HG03108 (cell line): ENCODE results near the gene TIPARP.

Source experiments
- ATAC-seq: cut with Tn5 transposase; IDR thresholded peaks from one replicate; pipeline ENCODE4 v1.9.1; 2021; ENCODE audit warnings: moderate library complexity; ENCODE audit not compliant: unreplicated experiment

The TIPARP gene

DNA sequence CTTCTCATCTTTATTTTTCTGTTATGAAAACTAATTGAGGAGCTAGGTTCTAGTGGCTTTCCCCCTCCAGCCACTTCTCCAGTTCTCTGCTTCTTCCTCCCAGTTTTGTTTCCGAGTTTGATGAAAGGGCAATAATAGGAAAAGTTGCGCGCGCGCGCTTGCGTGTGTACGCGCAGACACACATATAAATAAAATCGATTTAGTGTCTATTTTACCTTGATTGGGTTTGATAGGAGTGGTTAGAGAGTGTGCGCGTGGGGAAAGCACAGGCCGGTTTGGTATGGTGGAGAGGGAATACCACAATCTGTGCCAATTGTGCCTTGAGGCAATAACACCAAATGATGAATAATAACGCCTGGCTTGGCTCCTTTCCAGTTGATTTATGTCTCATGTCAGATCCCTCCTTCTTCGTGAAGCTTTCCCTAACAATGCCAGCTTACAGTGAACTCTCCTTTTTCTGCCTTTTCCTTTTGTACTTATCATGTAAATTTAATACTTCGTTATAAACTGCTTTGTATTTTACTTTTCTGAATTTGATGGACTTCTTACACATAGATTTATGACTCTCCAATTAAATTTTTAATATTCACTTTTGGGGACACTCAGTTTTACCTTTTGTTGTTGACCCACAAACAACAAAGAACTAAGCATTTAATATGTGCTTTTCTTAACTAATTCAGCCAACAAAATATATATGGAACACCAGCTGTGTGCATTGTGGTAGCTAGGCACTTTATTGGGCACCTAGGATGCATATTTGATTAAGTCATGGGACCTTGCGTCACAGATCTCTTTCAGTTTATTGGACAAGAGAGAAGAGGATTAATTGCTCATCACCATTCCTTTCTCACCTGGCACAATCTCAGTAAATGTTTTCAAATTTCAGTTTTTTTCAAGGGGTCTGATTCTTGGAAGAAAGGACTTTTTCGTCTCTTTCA lies 1.7 kb downstream of the TIPARP start:
- no peak for ATAC-seq

DNA sequence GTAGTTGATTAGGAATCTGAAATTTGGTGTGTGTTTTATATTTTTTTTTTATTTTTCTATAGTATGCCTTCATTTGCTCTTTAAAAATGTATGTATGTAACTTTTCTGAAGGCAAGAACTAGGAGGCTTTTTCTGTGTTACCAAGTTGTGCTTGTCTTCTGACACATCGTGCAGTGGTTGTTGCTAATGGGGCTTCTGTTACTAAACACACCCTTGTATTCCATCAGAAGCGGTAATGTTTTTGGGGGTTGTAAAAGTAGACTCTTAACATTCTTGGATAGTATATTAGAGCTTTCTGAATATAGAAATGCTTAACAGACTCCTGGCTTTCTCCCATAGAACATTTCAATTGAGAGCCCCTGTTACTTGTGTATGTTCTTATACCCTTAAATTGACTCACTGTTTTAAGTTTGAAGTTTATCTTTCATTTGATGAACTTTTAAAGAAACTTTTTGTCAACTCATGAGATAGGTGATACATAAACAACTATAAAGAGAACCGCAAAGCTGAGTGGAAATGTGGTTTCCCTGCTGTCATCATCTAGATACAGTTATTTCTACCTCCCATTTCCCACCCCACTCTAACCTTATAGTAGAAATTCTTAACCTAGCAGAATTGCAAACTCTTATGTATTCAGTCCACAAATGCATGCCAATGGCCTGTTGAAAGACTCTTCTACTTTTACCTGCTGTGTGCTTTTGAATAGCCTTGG lies 2.5 kb downstream of the TIPARP start:
- no peak for ATAC-seq

DNA sequence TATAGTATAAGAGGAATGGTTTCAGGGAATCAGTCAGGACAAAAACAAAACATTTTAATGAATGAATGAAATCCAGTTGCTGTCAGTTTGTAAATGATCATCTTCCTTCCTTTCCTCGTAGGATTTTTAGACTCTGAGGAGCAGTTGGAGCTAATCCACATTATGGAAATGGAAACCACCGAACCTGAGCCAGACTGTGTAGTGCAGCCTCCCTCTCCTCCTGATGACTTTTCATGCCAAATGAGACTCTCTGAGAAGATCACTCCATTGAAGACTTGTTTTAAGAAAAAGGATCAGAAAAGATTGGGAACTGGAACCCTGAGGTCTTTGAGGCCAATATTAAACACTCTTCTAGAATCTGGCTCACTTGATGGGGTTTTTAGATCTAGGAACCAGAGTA lies 3.1 kb downstream of the TIPARP start:
- ATAC-seq, result no peak

DNA sequence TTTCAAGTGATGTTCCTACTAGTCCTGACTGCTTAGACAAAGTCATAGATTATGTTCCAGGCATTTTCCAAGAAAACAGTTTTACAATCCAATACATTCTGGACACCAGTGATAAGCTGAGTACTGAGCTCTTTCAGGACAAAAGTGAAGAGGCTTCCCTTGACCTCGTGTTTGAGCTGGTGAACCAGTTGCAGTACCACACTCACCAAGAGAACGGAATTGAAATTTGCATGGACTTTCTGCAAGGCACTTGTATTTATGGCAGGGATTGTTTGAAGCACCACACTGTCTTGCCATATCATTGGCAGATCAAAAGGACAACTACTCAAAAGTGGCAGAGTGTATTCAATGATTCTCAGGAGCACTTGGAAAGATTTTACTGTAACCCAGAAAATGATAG lies 3.8 kb downstream of the TIPARP start:
- ATAC-seq, result no peak

DNA sequence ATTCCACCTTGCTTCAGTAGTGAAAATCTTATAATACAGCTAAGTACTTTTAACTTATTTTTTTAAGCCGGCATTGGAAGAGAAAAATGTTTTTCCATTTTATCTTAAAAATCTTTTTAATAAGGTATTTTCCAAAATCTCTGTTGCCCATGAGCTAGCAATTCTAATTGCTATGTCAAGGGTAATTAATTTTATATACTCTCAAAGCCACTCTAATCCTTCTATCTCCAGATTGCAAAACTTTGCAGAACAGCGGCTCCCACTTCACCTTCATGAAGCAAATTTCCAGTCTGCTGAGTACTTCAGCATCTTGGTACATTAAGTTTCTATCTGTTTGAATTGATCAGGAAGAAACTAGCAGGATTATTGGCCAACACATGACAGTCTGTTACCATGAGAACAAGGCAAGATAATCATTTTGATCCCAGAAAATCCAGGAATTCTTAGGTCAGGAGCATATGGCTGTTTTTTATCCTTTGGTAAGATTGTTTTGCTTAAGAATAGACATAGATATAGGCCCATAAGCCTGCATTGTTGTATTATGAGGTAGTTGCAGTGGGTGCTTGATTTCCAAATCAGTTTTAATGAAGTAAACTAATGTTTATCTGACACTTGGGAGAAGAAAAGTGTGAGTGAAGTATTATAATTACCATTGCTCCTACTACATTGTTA lies 6.0 kb downstream of the TIPARP start:
- ATAC-seq, result no peak

DNA sequence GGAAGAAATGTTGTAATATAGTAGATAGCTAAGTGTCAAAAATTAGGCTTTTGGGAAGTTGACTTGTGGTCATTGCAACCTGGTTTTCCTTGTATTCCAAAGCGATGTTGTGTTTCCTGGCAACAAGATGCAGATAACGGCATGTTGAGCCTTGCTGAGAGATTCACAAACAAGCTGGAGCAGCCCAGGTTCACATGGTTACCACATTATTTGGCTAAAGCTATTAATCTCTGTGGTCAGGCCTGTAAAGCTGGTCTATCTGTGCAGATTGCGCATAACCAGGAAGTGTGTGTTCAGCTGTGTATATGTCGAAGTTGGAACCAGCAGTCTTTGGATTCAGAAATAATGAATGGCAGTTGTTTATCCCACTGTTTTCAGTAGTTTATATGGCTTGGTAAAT lies 6.6 kb downstream of the TIPARP start:
- peak; percentile 56 for ATAC-seq

DNA sequence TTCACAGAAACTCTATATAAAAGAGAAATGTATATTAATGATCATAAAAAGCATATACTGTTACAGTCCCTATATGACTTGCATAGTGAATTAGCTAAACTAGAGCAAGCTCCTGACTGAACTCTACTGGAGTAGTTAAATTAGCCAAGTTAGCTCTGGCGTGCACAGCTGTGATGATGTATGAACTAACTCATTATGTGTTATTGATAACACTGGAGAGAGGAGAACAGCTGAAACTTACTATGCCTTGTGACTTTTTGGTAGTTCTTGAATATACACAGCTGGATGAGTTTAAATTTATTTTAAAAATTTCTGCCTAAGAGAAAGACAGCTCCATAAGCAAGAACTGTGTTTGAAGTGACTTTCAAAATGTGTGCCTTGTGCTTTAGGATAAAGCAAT lies 8.1 kb downstream of the TIPARP start:
- no peak for ATAC-seq

DNA sequence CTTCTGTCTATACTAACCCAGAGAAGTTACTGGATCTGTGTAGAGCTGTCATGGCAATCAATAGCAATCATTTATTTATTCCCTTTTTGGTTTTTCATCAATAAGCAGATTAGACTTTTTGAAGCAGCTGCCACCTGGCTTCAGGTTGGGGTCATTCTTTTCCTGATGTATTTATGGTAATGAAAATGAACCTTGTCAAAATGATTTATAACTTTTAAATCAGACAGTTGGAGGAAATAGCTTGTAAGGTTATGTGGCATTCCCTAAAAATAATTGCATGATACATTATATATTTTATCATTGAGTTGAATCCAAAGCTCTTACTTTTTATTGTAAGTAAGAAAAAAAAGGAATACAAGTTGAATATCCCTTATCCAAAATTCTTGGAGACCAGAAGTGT lies 8.6 kb downstream of the TIPARP start:
- no peak for ATAC-seq

DNA sequence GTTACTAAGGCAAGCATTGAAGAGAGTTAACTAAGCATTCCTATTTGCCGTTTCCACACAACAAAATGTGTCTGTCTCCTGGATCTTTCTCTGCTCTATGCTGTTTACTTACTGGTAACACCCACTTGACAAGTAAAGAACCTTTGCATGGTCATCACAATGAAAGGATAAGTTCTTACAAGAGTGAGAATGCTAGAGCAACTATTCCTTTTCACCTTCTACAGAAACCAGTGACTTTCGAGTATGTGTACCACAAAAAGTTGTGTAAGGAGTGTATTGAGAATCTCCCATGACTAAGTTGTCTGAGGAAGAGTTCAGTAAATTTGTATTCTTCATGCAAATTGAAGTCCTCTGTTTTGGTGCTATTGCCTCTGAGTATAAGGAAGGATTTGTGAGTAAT lies 10.8 kb downstream of the TIPARP start:
- ATAC-seq, result no peak

DNA sequence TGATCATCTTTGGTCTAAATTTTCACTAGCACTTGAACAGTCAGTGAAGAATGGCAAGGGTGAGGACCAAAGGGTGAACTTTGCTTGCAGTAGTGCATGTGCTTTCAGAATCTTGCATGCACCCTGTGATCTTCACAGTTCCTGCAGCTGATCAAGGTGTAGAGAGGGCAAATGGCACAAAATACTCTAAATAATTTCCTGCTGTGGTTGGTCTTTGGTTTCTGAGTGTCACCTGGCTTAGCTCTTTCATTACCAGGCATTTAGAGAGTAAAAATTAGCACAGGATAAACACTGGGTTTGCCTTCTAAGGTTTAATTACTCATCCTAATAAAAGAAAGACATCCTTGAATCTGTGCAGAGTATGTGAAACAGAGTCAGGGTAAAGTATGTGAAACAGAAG lies 11.4 kb downstream of the TIPARP start:
- peak; percentile 52 for ATAC-seq

DNA sequence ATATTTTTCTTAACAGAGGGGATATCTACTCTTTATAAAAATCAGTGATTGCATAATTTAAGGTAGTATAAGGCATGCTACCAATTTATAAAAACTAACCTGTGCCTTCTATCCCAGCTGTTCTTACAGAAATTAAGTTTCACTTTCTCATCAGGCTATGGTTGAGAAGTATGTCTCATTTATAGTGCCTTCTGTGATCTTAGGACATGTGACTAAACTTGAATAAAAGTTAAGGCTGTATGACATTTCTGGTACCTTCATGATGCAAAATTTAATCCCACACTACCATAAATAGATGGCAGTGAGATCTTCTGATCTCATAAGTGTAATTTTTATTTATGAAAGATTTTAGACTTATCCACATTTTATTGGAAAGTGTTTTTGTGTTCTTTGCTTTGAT lies 12.6 kb downstream of the TIPARP start:
- no peak for ATAC-seq

DNA sequence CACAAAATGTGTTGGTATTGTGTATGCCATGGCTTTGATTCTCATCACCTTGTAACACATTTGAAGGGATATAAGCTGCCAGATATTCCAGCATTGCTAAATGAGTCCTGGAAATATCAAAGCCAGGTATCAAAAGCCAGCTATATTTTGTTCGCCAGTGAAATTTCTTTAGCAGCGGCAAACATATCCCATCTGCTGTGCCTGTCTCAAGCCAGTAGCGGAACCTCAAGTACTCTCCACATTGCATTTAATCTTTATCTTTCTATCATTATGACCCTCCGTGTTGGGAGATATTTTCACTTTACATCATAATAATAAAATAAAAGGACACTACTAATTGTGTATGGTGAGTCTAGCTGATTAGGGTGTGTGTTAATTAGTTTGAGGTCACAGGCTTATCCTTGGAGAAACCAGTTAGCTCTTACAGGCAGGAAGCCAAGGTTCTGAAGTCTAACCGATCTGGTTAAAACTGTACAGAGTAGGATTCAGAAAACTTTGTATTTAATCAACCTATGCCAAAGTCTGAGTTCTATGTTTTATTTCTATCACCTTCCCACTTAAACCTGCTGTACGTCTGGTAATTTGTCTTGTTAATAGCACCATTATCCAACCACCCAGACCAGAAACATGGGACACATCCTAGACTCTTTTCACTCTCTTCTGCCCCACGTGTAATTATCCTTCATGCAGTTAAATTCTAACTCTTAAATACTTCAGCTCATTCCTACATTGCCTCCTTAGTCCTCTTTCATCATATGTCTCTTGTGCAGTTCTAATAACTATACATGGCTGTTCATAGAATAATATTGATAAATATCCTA lies 14.5 kb downstream of the TIPARP start:
- no peak for ATAC-seq

DNA sequence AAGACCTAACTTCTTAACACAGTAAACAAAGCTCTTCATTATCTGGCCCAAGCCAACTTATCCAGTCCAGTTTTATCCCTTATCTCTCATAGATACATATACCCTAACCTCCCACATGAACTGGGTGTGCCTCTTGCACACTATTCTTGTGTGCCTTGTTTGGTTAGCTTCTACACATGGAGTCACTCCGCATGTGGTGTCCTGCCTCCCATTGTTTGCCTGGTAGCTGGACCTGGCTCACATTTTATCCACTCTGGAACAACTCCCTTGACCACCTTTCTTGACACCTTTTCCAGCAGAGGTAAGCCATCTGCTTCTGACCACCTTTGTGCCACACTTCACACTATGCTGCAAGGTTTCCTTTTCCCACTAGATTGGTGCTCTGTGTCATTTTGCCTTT lies 15.2 kb downstream of the TIPARP start:
- ATAC-seq, result no peak

DNA sequence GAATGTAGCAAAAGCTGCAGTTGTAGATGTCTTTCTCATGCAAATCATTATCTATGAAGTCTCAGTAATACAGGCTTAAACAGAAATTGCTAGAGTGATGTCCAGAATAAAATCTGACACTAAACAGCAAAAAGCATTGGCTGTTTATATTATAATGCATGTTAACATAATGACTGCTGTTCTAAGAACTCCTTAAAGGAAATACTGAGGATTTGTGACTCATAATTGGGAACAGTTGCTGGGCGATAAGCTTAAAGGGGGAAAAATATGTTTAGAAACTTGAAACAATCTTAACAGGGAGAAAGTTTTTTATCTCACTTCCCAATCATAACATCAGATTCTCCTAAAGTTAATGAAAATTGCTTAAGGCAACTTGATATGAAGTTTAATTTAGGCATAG lies 17.5 kb downstream of the TIPARP start:
- ATAC-seq, result no peak

DNA sequence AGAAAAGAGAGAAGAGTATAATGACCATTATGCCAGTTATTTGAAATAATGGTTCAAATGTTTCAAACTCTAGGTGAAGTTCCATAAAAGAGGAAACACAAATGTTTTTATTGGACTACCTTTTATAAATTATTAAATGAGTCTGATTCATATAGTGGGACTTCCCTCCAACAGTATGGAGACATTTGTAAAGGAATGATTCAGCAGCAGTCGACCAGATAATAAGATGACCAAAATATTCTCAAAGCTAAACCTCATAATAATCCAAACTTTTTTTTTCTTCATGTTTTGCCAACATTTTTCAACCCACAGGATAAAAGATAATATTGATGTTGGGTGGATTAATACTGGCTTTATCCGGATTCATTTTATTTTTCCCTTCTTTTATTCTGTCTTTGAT lies 18.8 kb downstream of the TIPARP start:
- ATAC-seq, result no peak

DNA sequence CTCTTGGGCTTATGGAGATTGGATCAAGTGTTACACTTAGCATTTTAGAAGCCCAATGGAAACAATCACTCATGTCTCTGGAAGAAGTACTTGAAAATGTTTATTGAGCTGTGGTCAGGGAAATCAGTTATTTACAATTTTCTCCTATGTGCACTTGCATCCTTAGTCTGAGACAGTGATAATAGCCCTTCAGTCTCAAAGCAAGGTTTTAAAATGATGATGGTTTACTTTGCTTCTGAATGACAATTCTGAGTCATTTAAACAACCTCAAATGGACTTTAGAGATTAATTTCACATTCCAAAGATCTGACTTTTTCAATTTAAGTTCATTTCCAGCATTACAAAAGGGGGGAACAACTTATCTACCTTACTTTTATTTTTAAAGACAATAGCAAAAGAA lies 20.1 kb downstream of the TIPARP start:
- ATAC-seq, result no peak

DNA sequence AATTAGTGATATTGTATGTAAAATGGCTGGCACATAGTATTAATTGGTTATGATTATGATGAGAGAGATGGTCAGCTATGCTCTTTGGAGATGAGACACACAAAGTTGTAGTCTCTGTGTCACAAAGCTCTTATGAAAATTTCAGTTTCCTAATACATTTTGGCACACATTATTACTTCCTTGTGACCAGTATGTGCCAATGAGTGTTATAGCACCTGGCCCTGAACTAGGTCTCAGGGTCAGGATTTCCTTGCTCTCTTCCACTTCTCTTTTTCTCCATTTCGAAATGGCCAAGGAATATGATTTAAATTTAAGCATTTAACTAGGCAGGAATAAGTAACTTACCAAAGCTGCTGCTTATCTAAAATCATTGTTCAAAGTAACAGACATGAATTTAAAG lies 28.0 kb downstream of the TIPARP start:
- no peak for ATAC-seq

DNA sequence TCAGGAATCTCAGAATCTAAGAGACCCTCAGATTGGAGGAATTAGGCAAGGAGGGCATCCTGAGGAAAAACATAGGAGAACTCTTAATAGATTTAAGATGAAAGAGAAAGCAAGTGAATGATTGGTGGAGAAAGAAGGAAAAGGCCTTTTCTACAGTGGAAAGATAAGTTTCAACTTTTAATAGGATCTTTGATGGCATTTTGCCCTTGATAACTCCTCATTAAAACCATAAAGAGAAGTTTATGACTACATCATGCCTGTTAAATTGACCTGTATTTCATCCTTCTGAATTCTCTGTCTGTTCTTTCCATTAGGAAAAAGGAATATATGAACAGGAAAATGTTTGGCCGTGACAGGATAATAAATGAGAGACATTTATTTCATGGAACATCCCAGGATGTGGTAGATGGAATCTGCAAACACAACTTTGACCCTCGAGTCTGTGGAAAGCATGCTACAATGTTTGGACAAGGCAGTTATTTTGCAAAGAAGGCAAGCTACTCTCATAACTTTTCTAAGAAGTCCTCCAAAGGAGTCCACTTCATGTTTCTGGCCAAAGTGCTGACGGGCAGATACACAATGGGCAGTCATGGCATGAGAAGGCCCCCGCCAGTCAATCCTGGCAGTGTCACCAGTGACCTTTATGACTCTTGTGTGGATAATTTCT lies 30.1 kb downstream of the TIPARP start:
- no peak for ATAC-seq

DNA sequence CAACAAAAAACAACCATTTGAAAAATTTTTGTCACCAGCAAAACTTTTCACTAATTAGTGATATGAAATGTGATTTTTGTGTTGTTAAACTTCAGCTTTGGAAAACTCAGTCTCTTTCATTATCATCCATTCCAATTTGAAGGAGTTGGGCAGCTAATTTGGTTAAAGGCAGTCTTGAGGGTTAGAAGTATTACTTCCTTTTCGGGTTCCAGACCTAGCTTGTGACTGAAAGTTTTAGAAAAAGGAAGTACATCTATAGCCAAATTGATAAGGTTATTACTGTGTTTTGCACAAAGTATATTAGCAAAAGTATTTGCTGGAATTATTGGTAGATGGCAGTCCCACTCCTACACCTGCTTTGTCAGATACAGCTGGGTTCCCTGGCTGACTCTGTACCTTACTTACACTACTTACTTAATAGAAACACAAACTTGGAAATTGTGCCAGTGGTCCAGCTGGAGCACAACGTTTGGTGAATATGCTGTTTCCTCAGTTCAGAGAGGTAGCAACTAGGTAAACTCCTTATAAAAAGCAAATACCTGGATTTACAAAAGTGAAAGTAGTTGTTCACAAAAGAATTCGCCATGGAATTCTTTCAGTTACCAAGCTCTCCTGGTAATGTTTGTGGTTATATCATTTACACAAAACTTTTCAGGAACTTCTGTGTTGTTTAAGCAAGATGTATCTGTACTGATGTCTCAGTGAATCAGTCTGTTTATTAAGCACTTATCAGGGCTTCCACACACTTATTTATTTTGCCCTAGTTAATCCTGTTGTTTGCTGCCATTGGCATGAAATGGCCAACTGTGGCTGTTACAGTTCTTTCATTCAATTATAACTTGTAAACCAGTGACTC lies 31.6 kb downstream of the TIPARP start:
- no peak for ATAC-seq

DNA sequence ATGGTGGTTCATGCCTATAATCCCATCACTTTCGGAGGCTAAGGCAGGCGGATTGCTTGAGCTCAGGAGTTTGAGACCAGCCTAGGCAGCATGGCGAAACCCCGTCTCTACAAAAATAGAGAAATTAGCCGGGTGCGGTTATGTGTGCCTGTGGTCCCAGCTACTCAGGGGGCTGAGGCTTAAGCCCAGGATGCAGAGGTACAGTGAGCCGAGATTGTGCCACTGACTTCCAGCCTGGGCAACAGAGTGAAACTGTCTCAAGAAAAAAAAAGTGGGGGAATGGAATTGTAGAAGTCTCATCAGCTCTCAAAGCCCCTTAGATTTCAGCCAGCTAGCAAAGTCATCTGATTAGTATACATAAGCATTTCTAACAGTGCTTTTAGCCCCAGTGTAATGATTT lies 33.2 kb downstream of the TIPARP start:
- no peak for ATAC-seq
